Measurements from ENCODE around the gene EDEM3. TPM values are rescaled to one million over a fixed set of nuclear protein-coding genes. Genes with fewer than 3 reads are reported as not detected.

Gene EDEM3
- total RNA-seq, 4 donors from 2014 or later = 26.4 to 43.8 (median 35.8) TPM

DNA sequence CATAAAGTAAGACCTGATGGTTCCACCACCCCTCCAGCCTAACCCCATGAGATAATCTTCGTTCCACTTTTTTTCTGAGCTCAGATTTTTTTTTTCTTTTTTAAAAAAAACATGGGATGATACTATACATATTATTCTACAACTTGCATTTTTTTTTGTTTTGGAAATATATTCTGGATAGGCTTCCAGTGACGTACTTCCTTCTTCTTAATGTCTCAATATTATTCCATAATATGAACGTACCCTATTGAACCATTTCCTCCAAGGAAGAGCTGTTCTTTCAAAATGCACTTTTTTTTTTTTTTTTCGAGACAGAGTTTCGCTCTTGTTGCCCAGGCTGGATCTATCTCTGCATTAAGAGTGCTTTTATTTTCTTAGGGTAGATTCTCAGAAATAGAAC lies 1.5 kb downstream of the EDEM3 start:
- TF ChIP-seq POLR2A (IDR thresholded peaks at IDR 0.05) (no peak), CTCF (IDR thresholded peaks at IDR 0.05) (no peak)
- no peaks in the 10 kb centered on the region for H3K9me3 ChIP-seq
- no peaks in the 10 kb centered on the region for H3K27me3 ChIP-seq
- peaks cover 0 to 19% (median 0%) of the 10 kb centered on the region in 4 donors for H3K4me1 ChIP-seq
- H3K4me3 ChIP-seq = peak overlapping the region in 2 of 4 donors; percentile 90 to 97
- no peak for DNase-seq
- H3K36me3 ChIP-seq = no peaks in the 10 kb centered on the region
- H3K27ac ChIP-seq = peak overlapping the region in 1 of 4 donors; percentile 94

DNA sequence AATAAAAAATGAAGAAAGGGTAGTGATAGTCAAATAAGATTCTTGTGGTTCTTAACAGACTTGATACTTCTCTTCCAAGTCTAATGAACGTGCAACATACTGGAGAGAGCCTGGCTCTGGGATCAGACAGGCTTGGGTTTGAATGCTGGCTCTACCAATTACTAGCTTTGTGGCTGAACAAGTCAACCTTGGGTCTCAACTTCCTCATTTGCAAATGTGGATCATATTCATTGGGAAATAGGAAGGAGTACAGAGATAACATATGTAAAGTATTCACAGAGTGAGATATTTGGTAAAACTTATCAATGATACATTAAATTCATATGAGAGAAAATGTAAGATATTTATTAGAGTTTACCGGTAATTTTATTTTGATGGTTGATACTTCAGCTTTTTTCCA lies 2.0 kb downstream of the EDEM3 start:
- Histone ChIP-seq H3K9me3 (no peaks in the 10 kb centered on the region), H3K27ac (no peak overlapping the region), H3K4me3 (no peak overlapping the region), H3K4me1 (peaks cover 0 to 19% (median 0%) of the 10 kb centered on the region in 4 donors), H3K36me3 (no peaks in the 10 kb centered on the region), H3K27me3 (no peaks in the 10 kb centered on the region)
- DNase-seq = no peak
- TF ChIP-seq CTCF (IDR thresholded peaks at IDR 0.05) (no peak), POLR2A (IDR thresholded peaks at IDR 0.05) (no peak)

DNA sequence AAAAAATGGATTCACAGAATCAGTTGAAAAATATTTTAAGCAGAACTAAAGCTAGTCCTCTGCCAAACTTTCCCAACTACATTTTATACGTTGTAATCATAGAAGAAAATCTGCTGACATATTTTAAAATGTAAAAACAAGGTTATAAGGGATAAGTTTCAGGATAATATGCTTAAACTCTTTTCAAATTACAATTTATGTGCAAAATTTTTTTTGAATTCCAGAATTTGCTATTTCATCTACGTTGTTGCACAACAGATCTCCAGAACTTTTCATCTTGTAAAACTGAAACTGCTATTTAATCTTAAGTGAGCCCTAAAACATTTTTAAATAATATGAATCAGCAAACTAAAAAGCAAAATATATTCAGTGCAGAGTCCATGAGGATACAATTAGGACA lies 5.9 kb downstream of the EDEM3 start:
- H3K9me3 ChIP-seq = no peaks in the 10 kb centered on the region
- H3K27ac ChIP-seq = no peak overlapping the region
- H3K4me1 ChIP-seq = peaks cover 0 to 29% (median 2%) of the 10 kb centered on the region in 4 donors
- TF ChIP-seq CTCF (IDR thresholded peaks at IDR 0.05) (no peak), POLR2A (IDR thresholded peaks at IDR 0.05) (no peak)
- DNase-seq = no peak
- H3K4me3 ChIP-seq = no peak overlapping the region
- no peaks in the 10 kb centered on the region for H3K27me3 ChIP-seq
- H3K36me3 ChIP-seq = no peaks in the 10 kb centered on the region

DNA sequence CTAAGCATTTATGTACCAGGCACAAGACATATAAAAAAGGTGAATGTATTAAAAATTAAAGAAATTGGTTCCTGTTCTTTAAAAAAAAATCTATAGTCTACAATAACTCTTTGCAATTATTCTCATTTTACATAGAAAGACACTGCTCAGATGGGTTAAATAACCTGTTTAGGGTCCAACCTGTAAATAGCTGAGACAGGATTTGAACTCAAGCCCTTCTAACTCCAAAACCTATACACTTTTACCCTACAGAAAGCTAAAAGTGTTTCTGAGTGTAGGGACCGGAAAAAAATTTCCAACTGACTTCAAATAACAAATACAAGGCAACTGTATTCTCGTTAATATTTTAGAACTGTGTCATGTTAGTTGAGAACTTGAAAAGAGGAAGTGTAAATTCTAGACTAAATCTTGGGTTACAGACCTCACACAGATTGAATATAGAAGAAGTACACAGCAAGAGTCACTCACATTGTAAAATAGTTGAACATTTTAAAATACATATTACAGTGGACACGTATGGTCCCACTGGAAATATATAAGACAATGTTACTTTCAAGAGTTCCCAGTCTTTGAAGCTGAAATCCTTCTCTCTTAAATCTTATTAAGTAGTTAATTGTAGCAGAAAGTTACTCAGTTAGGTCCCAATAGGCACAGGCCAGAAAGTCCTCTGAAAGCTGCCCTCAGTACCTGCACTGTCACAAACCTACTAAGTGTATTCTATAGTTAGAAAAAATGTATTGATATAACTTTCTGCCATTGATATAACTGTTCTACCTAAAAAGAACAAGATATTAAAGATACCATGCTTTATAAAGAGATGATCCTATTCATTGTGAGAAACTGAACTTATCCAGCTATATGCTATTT lies 7.3 kb downstream of the EDEM3 start:
- H3K4me1 ChIP-seq = peaks cover 0 to 16% (median 2%) of the 10 kb centered on the region in 4 donors
- H3K4me3 ChIP-seq = no peak overlapping the region
- no peak overlapping the region for H3K27ac ChIP-seq
- H3K36me3 ChIP-seq = no peaks in the 10 kb centered on the region
- no peak for DNase-seq
- no peak for TF ChIP-seq POLR2A (IDR thresholded peaks at IDR 0.05)
- no peak for TF ChIP-seq CTCF (IDR thresholded peaks at IDR 0.05)
- H3K9me3 ChIP-seq = no peaks in the 10 kb centered on the region
- no peaks in the 10 kb centered on the region for H3K27me3 ChIP-seq

DNA sequence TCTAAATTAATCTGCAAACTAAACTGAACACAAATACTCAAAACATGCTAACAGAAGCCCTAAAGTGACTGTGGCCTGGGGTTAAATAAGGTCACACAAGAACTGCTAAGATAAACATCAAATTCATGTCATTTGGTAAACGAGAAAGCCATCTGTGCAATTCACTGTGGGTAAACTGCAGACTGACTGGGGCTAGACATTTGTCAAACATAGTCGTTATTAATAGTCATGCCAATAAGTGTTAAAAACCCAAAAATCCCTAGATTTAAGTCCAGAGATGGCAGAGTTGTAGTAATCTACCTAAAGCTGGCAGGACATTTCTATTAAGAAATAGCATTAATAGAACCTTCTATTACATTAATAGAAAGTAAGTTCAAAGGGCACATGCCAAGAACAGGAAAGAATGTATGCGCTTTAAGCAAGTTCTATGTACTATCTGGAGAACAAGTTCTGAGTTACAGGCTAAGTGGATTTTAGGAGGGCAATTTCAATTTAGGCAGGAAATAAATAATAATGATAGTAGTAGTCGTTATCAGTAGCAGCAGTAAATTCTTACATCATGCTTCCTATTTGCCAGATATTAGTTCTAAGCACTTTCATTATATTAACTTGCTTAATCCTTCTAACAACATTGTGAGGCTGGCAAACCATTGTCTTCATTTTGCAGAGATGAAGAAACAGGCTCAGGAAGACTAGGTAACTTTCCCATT lies 8.6 kb downstream of the EDEM3 start:
- peaks cover 0 to 11% (median 2%) of the 10 kb centered on the region in 4 donors for H3K4me1 ChIP-seq
- no peak for TF ChIP-seq CTCF (IDR thresholded peaks at IDR 0.05)
- TF ChIP-seq POLR2A (IDR thresholded peaks at IDR 0.05) = no peak
- H3K27ac ChIP-seq = no peak overlapping the region
- H3K27me3 ChIP-seq = no peaks in the 10 kb centered on the region
- no peak overlapping the region for H3K4me3 ChIP-seq
- no peak for DNase-seq
- no peaks in the 10 kb centered on the region for H3K9me3 ChIP-seq
- no peaks in the 10 kb centered on the region for H3K36me3 ChIP-seq
